ENCODE measurements around the gene UGCG. TPM values are rescaled to one million over a fixed set of nuclear protein-coding genes. Genes with fewer than 3 reads are reported as not detected.

Gene UGCG
- total RNA-seq, 4 donors from 2014 or later: 81.3 to 113 (median 90.6) TPM

DNA sequence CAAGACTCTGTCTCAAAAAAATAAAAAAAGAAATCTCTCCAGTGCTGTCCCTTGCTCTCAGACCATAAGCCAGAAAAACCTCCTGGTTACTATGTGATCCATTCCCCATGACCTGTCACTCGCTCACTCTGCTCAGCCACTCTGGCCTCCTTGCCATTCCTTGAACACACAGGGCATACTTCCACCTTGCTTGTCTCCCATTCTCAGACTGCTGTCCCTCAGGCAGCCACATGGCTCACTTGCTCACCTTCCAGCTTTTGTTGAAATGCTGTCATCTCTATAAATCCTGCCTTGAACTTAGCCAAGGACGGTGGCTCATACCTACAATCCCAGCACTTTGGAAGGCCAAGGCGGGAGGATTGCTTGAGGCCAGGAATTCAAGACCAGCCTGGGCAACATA lies 82.9 kb downstream of the UGCG start:
- no peak for DNase-seq (ENCODE audit: low spot score in 2 of 2)
- H3K4me3 ChIP-seq (ENCODE audit: low read depth, poor library complexity, severe bottlenecking): no peak overlapping the region
- WGBS, 2 donors: 85 to 87% methylated on average over 3 of the region's 3 CpGs
- intact Hi-C loops (cut with DNase I; ENCODE audit: low total_unique reads): no loop called here
- no peak for TF ChIP-seq POLR2A (IDR thresholded peaks at IDR 0.05)
- TF ChIP-seq, protein P1, sequence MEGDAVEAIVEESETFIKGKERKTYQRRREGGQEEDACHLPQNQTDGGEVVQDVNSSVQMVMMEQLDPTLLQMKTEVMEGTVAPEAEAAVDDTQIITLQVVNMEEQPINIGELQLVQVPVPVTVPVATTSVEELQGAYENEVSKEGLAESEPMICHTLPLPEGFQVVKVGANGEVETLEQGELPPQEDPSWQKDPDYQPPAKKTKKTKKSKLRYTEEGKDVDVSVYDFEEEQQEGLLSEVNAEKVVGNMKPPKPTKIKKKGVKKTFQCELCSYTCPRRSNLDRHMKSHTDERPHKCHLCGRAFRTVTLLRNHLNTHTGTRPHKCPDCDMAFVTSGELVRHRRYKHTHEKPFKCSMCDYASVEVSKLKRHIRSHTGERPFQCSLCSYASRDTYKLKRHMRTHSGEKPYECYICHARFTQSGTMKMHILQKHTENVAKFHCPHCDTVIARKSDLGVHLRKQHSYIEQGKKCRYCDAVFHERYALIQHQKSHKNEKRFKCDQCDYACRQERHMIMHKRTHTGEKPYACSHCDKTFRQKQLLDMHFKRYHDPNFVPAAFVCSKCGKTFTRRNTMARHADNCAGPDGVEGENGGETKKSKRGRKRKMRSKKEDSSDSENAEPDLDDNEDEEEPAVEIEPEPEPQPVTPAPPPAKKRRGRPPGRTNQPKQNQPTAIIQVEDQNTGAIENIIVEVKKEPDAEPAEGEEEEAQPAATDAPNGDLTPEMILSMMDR (IDR thresholded peaks at IDR 0.05): no peak

DNA sequence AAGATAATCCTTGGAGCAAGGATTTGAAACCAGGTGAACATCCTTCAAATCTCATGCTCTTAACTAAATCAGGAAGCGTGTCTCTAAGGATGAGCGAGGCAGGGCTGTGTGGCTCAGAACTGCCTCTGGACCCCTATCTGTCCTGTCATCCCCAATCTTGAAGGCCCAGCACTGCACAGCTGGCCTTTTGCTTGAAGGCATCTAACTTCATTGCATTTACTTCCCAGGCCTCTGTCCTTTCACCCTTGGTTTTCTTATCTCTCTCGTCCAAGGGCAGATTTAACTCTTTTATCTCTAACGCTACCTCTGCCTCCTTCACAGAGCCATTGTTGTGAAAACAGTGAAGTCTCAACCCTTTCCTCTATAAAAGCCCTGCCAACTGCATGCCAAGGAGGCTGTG lies 83.8 kb downstream of the UGCG start:
- H3K4me3 ChIP-seq (ENCODE audit: low read depth, poor library complexity, severe bottlenecking): no peak overlapping the region
- 79 to 88% methylated on average over 4 of the region's 4 CpGs for WGBS, 2 donors
- TF ChIP-seq, protein P1 (IDR thresholded peaks at IDR 0.05): no peak
- intact Hi-C loops (cut with DNase I; ENCODE audit: low total_unique reads): no loop called here
- DNase-seq (ENCODE audit: low spot score in 2 of 2): no peak

DNA sequence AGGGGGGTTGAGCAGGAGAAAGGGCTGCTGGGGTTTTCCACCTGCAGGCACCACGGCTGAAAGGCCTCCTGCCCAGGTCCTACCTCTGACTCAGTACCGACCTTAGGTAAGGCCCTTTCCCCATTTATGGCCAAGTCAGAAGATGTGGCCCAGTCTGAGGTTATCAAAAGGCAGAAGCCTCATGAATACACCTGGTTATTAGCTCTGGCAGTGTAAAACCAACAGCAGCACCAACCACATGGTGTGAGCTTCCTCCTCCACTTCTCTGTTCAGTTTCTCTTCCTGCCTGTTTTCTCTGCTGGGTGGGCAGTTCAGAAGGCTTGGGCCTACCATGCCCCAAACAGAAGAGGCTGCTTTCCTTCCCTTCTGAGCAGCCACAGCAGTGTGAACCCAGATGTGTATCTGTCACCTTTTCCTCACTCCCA lies 86.9 kb downstream of the UGCG start:
- no peak overlapping the region for H3K4me3 ChIP-seq (ENCODE audit: low read depth, poor library complexity, severe bottlenecking)
- intact Hi-C loops (cut with DNase I; ENCODE audit: low total_unique reads): no loop called here
- DNase-seq (ENCODE audit: low spot score in 2 of 2): no peak
- TF ChIP-seq, protein P1 (IDR thresholded peaks at IDR 0.05): no peak
- no peak for TF ChIP-seq POLR2A (IDR thresholded peaks at IDR 0.05)
- WGBS, 2 donors: 80 to 82% methylated on average over 2 of the region's 2 CpGs

DNA sequence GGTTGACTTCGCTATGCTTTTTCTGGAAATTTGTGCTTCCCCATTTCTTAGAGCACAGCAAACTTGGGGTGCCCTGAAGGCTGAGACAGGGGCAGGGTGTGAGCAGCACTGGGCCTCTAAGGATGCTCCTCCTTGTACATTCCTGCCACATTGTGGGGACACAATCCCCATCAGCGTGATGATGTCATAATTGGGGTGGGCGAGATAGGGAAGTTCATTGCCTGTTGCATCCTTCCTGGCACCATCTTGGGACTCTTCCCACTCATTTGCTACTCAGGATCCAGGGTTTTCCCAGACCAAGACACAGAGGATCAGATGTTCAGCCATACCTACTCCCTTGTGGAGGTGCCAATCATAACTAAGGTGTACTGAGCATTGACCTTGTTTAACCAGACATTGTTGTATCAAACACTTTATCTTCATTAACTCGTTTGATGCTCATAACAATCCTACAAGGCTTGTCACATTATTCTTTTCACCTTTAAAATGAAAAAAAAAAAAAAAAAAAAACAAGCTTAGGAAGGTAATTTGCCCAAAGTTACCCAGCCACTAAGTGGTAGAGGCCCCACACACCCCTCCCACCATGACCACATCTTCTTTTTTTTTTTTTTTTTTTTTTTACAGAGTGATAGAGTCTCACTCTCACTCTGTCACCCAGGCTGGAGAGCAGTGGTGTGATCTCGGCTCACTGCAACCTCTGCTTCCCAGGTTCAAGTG lies 87.6 kb downstream of the UGCG start:
- WGBS, 2 donors: 91% methylated on average over 5 of the region's 5 CpGs
- intact Hi-C loops (cut with DNase I; ENCODE audit: low total_unique reads): no loop called here
- no peak overlapping the region for H3K4me3 ChIP-seq (ENCODE audit: low read depth, poor library complexity, severe bottlenecking)
- DNase-seq (ENCODE audit: low spot score in 2 of 2): no peak
- TF ChIP-seq, protein P1 (IDR thresholded peaks at IDR 0.05): no peak
- TF ChIP-seq POLR2A (IDR thresholded peaks at IDR 0.05): no peak

Small RNAs within 50 kb of the gene (microRNA-seq; reads per million reads assigned to microRNA genes)
- gene MIR4668 (ENCODE audit: borderline number of aligned reads in 1 of 2, borderline replicate concordance in 2 of 2): 0 reads per million in 2 donors

Other genes starting within 250 kb of the UGCG start
- gene GNG10, start 235.2 kb upstream of the UGCG start, total RNA-seq: 10 to 100 TPM in 2 of 4 donors, 1 to 10 TPM in 2; 5.3 to 21.1 (median 15.4) TPM
- 1 to 10 TPM in 3 of 4 donors, under 1 TPM in 1; 0.17 to 1.4 (median 1.1) TPM for gene SHOC1, start 101.9 kb upstream of the UGCG start, total RNA-seq

Measured in lower leg skin (tissue), 4 donors.